GM21423 (cell line): ENCODE results near the gene ADAMTS14.
"Not testable (repeated sequence)": the region's sequence is repeated elsewhere in the genome, so short reads cannot be mapped to it uniquely, and the experiment has no call there.

Source experiments
- ATAC-seq: cut with Tn5 transposase; IDR thresholded peaks from one replicate; pipeline ENCODE4 v1.9.1; 2021; ENCODE audit warnings: mild to moderate bottlenecking, moderate library complexity; ENCODE audit not compliant: unreplicated experiment

ADAMTS14 gene

GRCh38 chr10:70763567-70763966 lies 91.3 kb downstream of the ADAMTS14 start:
- no peak for ATAC-seq

- ATAC-seq, result no peak
Observed at GRCh38 chr10:70765794-70766594, 93.7 kb downstream of the ADAMTS14 start.

GRCh38 chr10:70768026-70768685 lies 95.8 kb downstream of the ADAMTS14 start:
- ATAC-seq, result not testable (repeated sequence)

- no peak for ATAC-seq
Observed at GRCh38 chr10:70769121-70769520, 96.8 kb downstream of the ADAMTS14 start.

- no peak for ATAC-seq
Observed at GRCh38 chr10:70770001-70770400, 97.7 kb downstream of the ADAMTS14 start.

GRCh38 chr10:70770516-70770915 lies 98.2 kb downstream of the ADAMTS14 start:
- ATAC-seq, result not testable (repeated sequence)

- ATAC-seq, result no peak
Observed at GRCh38 chr10:70771311-70772194, 99.2 kb downstream of the ADAMTS14 start.

GRCh38 chr10:70772627-70773026 lies 100.3 kb downstream of the ADAMTS14 start:
- no peak for ATAC-seq

GRCh38 chr10:70773461-70773860 lies 101.2 kb downstream of the ADAMTS14 start:
- ATAC-seq, result no peak

GRCh38 chr10:70773965-70774809 lies 101.9 kb downstream of the ADAMTS14 start:
- no peak for ATAC-seq

GRCh38 chr10:70774810-70775678 lies 102.7 kb downstream of the ADAMTS14 start:
- ATAC-seq, result no peak

GRCh38 chr10:70775679-70776454 lies 103.6 kb downstream of the ADAMTS14 start:
- no peak for ATAC-seq

- ATAC-seq, result no peak
Observed at GRCh38 chr10:70776455-70777005, 104.2 kb downstream of the ADAMTS14 start.

GRCh38 chr10:70777063-70777875 lies 105.0 kb downstream of the ADAMTS14 start:
- no peak for ATAC-seq

- ATAC-seq, result no peak
Observed at GRCh38 chr10:70778267-70778924, 106.1 kb downstream of the ADAMTS14 start.

- no peak for ATAC-seq
Observed at GRCh38 chr10:70779088-70779487, 106.8 kb downstream of the ADAMTS14 start.
